Measurements from ENCODE around the gene DGKI. TPM values are rescaled to one million over a fixed set of nuclear protein-coding genes. Genes with fewer than 3 reads are reported as not detected.

Gene DGKI
- total and polyA plus RNA-seq, 2 of the 13 experiments (the other 11 are each of a cell fraction or from before 2014, with no cell fraction given): 0.09 to 0.17 TPM

- Histone ChIP-seq H3K79me2 (ENCODE audit: insufficient read depth, low read length) (no peaks in the 10 kb centered on the region), H3K4me2 (ENCODE audit: low read depth, low read length) (no peak overlapping the region), H4K20me1 (ENCODE audit: insufficient read depth, low read length) (no peaks in the 10 kb centered on the region; the same call in 1 of the 2 replicates), H3K27me3 (ENCODE audit: control insufficient read depth in 1 of 2, insufficient read depth in 2 of 2, low read length in 2 of 2) (no peaks in the 10 kb centered on the region), H3K27ac (ENCODE audit: extremely low read length, insufficient read depth, low read length) (no peak overlapping the region), H3K9ac (ENCODE audit: insufficient read depth, low read depth, low read length) (no peak overlapping the region), H3K4me1 (ENCODE audit: insufficient read depth, low read length) (no peaks in the 10 kb centered on the region), H3K36me3 (replicated peaks in 1 of 2; ENCODE audit: control insufficient read depth in 1 of 2, insufficient read depth in 2 of 2, low read length in 2 of 2) (peaks cover 44 to 93% of the 10 kb centered on the region in 2 experiments), H3K4me3 (replicated peaks in 1 of 3; ENCODE audit: insufficient read depth in 1 of 3, low read depth in 2 of 3, low read length in 3 of 3) (no peak overlapping the region), H3K9me3 (ENCODE audit: low read length) (no peaks in the 10 kb centered on the region), H2AFZ (ENCODE audit: low read length) (no peak overlapping the region)
- ChIA-PET POLR2A (no interaction called here), CTCF (ENCODE audit: low intra/inter-chr PET ratio, low total read pairs) (no interaction called here)
- DNase-seq (ENCODE audit: low spot score): no peak
- TF ChIP-seq ZNF556 (CRISPR knock-in tag; IDR thresholded peaks at IDR 0.05; ENCODE audit: borderline replicate concordance) (no peak), MIER2 (CRISPR knock-in tag; IDR thresholded peaks at IDR 0.05) (no peak), ZUFSP (CRISPR knock-in tag; IDR thresholded peaks at IDR 0.05; ENCODE audit: borderline replicate concordance) (no peak), ZFX (CRISPR knock-in tag; IDR thresholded peaks at IDR 0.05; ENCODE audit: low read depth) (no peak), ZNF136 (CRISPR knock-in tag; IDR thresholded peaks at IDR 0.05; ENCODE audit: low read depth) (no peak), ZNF850 (CRISPR knock-in tag; conservative IDR thresholded peaks at IDR 0.05) (no peak), CSRNP1 (CRISPR knock-in tag; IDR thresholded peaks at IDR 0.05) (no peak), ZNF570 (CRISPR knock-in tag; IDR thresholded peaks at IDR 0.05; ENCODE audit: borderline replicate concordance) (no peak), RXRA (CRISPR knock-in tag; IDR thresholded peaks at IDR 0.05) (no peak), MED13 (CRISPR knock-in tag; IDR thresholded peaks at IDR 0.05) (no peak)
- FAIRE-seq: no peak
- BruUV-seq (replicated peaks): no TSS peak
- in situ Hi-C loops (cut with HindIII; ENCODE audit: extremely low pct_ligation_motif_present, low pct_unique_long_range_greater_than_20kb): no loop called here
- ATAC-seq: no peak
- intact Hi-C loops (cut with micrococcal nuclease; ENCODE audit: unreplicated experiment): no loop called here
Observed at GRCh38 chr7:137882806-137883205, 36.0 kb upstream of the DGKI start.
